Spleen (tissue), 11 donors: Measurements from ENCODE around the gene EP400. TPM values are rescaled to one million over a fixed set of nuclear protein-coding genes. Genes with fewer than 3 reads are reported as not detected.

ENCODE experiments used
- DNase-seq: peaks from one replicate; pipeline ENCODE4 v3.0.0-alpha.2; 2020
- H3K27ac ChIP-seq, 8 donors: fragments of 200-600 bp; sonication (generic) in 7 of 8; 1 replicate in 4 of 8; 2 replicates in 4 of 8; pipeline versions ENCODE4 v1.5.0 to v1.8.0; 2016 to 2021; ENCODE audit warnings: inconsistent platforms in 4 of 8, mild to moderate bottlenecking in 4 of 8, moderate library complexity in 1 of 8
- H3K27me3 ChIP-seq, 7 donors: fragments of 200-600 bp; sonication (generic) in 6 of 7; replicated peaks in 1 of 7; 1 replicate in 4 of 7; 2 replicates in 3 of 7; pipeline versions ENCODE4 v1.5.0 to v1.8.0; 2016 to 2021; ENCODE audit warnings: inconsistent platforms in 3 of 7, mild to moderate bottlenecking in 1 of 7
- H3K36me3 ChIP-seq, 6 donors: fragments of 200-600 bp; sonication (generic) in 5 of 6; 1 replicate in 4 of 6; 2 replicates in 2 of 6; pipeline versions ENCODE4 v1.5.0 to v1.8.0; 2016 to 2021; ENCODE audit warnings: inconsistent platforms in 2 of 6
- H3K4me1 ChIP-seq, 6 donors: fragments of 200-600 bp; sonication (generic) in 5 of 6; 1 replicate in 3 of 6; 2 replicates in 3 of 6; pipeline versions ENCODE4 v1.5.0 to v1.8.0; 2016 to 2021; ENCODE audit warnings: inconsistent platforms in 3 of 6
- H3K4me3 ChIP-seq, 8 donors: fragments of 200-600 bp; sonication (generic) in 7 of 8; 1 replicate in 4 of 8; 2 replicates in 4 of 8; pipeline versions ENCODE4 v1.5.0 to v1.8.0; 2016 to 2021; ENCODE audit warnings: inconsistent platforms in 4 of 8, mild to moderate bottlenecking in 4 of 8, moderate library complexity in 2 of 8
- H3K9me3 ChIP-seq, 8 donors: fragments of 200-600 bp; sonication (generic) in 7 of 8; 1 replicate in 4 of 8; 2 replicates in 4 of 8; pipeline versions ENCODE4 v1.5.0 to v1.8.0; 2016 to 2021; ENCODE audit warnings: inconsistent platforms in 4 of 8
- POLR2A ChIP-seq, 3 donors: fragments of 450-650 bp; IDR thresholded peaks; one replicate each; pipeline ENCODE4 v1.5.1; 2017; ENCODE audit warnings: antibody characterized with exemption in 3 of 3, mild to moderate bottlenecking in 1 of 3
- POLR2AphosphoS5 ChIP-seq, 3 donors: sonication (generic); formaldehyde crosslinking; IDR thresholded peaks; one replicate each; pipeline ENCODE4 v1.5.1; 2017; ENCODE audit warnings: antibody characterized with exemption in 3 of 3
- WGBS, 5 donors: extraction: QIAGEN DNeasy Blood & Tissue Kit in 3 of 5; methylation state at CpG; one replicate each; pipeline versions ENCODE4 v1.1.5 to v1.1.7; 2013 to 2018; 5-methylcytosine and 5-hydroxymethylcytosine counted together
- intact Hi-C: fragments of 100-400 bp; cut with DNase I; formaldehyde crosslinking; loops from one replicate; pipeline ENCODE4 v1.15.0; 2023; ENCODE audit warnings: low total_unique reads
- polyA plus RNA-seq, 3 donors: library from polyadenylated mRNA; stranded (reverse); fragments of 200-250 nt; gene quantifications; one replicate each; pipeline ENCODE4 v1.2.1, GENCODE V29; 2013
- total RNA-seq, 7 donors: library from RNA; depleted of rRNA in 3 of 7; stranded (reverse); fragments of >200 nt in 3 of 7; fragmentation: NEBNext Ultra II Directional in 4 of 7; extraction: Animal tissue kit (Norgen Biotek cat#: 25700) in 4 of 7; gene quantifications; one replicate each; pipeline versions ENCODE4 v1.1.0 to v1.2.1, GENCODE V29; 2016 to 2021
- TF ChIP-seq, protein P1 (sequence below), 11 experiments: fragments of 200-600 bp in 7 of 11; fragments of 450-650 bp in 4 of 11; sonication (generic) in 4 of 11; IDR thresholded peaks in 8 of 11; conservative IDR thresholded peaks in 3 of 11; 1 replicate in 7 of 11; 2 replicates in 4 of 11; pipeline versions ENCODE4 v1.4.0 to v1.8.0; 2016 to 2021; ENCODE audit warnings: antibody characterized with exemption in 11 of 11, inconsistent platforms in 4 of 11, mild to moderate bottlenecking in 1 of 11
- donor health status: healthy with polysubstance abuse.
- donor health status: DM: no; HTN: no; CAD: no; lungs with moderate emphysema.
- donor health status: DM: no; HTN: no; CAD: no.
- donor health status: Bipolar disorder and iron deficiency.
- donor health status: healthy.
- donor health status: DM: no; HTN: no; CAD: no.
- donor health status: DM: yes; HTN: yes; CAD: no.

Gene EP400
- total and polyA plus RNA-seq, 10 donors, result 11.8 to 70.2 (median 45.6) TPM

DNA sequence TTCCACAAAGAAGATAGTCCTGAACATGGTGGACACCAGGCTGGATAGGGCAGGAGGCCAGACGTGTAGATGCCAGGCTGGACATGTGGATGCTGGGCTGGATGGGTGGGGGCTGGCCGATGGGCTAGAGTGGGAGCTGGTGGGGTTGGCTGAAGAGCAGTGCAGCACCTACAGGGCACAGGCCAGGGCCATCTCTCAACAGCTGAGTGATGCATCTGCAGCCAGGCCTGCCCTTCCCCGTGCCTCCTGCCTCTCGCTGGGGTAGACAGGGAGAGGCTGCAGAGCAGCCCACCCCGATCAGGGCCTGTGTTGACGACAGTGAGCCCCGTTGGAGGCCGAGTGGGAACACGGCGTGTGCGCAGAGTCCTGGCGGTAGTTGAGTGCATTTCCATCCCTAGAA lies 39.3 kb downstream of the EP400 start:
- H3K36me3 ChIP-seq, result peaks cover 4 to 100% (median 95%) of the 10 kb centered on the region in 6 donors
- no peak for DNase-seq
- TF ChIP-seq, protein P1, sequence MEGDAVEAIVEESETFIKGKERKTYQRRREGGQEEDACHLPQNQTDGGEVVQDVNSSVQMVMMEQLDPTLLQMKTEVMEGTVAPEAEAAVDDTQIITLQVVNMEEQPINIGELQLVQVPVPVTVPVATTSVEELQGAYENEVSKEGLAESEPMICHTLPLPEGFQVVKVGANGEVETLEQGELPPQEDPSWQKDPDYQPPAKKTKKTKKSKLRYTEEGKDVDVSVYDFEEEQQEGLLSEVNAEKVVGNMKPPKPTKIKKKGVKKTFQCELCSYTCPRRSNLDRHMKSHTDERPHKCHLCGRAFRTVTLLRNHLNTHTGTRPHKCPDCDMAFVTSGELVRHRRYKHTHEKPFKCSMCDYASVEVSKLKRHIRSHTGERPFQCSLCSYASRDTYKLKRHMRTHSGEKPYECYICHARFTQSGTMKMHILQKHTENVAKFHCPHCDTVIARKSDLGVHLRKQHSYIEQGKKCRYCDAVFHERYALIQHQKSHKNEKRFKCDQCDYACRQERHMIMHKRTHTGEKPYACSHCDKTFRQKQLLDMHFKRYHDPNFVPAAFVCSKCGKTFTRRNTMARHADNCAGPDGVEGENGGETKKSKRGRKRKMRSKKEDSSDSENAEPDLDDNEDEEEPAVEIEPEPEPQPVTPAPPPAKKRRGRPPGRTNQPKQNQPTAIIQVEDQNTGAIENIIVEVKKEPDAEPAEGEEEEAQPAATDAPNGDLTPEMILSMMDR (IDR thresholded peaks at IDR 0.05 in 8 of 11, conservative IDR thresholded peaks at IDR 0.05 in 3 of 11), result no peak
- TF ChIP-seq POLR2AphosphoS5 (IDR thresholded peaks at IDR 0.05), result peak in 1 of 3 donors; percentile 27
- no peak overlapping the region for H3K27ac ChIP-seq
- H3K9me3 ChIP-seq, result no peaks in the 10 kb centered on the region
- no peaks in the 10 kb centered on the region for H3K27me3 ChIP-seq
- 85 to 95% (median 93%) methylated on average over 12 of the region's 12 CpGs for WGBS, 5 donors
- peaks cover 0 to 26% (median 0%) of the 10 kb centered on the region in 6 donors for H3K4me1 ChIP-seq
- H3K4me3 ChIP-seq, result no peak overlapping the region
- intact Hi-C loops, result no loop called here

DNA sequence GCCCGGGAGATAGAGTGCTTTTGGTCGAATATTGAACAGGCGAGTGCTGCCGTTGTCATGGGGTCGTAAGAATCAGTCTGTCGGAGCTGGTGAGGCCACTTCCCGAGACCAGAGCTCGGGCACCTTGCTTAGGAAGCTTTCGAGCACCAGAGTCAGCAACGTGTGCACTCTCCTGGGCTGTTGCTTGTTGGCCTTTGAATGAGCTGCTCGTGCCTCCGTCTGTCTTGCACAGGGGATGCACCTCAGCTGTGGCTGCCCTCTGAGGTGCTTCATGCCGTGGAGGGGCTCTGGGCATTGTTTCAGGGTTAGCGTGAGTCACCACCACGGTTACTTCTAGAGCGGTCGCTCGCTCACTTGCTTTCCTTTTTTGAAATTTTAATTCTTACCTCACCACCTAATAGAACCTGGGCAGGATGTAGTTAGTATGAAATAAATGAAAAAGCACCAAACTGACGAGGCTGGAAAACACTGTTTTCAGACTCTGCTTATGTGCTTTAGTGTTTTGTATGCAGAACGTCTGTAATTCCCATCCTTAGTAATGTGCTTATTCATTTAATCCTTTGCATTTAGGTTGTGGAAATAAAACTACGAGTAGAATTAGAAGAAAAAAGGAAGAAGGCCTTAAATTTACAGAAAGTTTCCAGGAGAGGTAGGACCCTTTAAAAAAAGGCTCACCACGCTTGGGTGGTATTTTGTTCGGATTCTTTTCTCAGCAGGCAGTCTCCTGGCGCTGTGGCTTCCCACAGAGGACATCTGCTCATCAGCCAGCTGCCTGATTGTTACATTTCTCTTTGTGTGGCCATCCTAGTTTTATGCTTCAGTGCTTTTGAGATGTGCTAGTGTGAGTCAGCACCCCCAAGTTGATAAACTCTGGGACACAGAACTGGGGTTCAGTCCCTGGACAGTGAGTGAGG lies 40.6 kb downstream of the EP400 start:
- Histone ChIP-seq H3K36me3 (peaks cover 4 to 100% (median 97%) of the 10 kb centered on the region in 6 donors), H3K27ac (no peak overlapping the region), H3K4me1 (peaks cover 0 to 16% (median 0%) of the 10 kb centered on the region in 6 donors), H3K9me3 (no peaks in the 10 kb centered on the region), H3K4me3 (no peak overlapping the region), H3K27me3 (no peaks in the 10 kb centered on the region)
- intact Hi-C loops, result no loop called here
- no peak for DNase-seq
- TF ChIP-seq POLR2A (IDR thresholded peaks at IDR 0.05), result no peak
- TF ChIP-seq, protein P1 (IDR thresholded peaks at IDR 0.05 in 8 of 11, conservative IDR thresholded peaks at IDR 0.05 in 3 of 11), result no peak
- TF ChIP-seq POLR2AphosphoS5 (IDR thresholded peaks at IDR 0.05), result no peak
- WGBS, 5 donors, result 86 to 92% (median 90%) methylated on average over 24 of the region's 24 CpGs

DNA sequence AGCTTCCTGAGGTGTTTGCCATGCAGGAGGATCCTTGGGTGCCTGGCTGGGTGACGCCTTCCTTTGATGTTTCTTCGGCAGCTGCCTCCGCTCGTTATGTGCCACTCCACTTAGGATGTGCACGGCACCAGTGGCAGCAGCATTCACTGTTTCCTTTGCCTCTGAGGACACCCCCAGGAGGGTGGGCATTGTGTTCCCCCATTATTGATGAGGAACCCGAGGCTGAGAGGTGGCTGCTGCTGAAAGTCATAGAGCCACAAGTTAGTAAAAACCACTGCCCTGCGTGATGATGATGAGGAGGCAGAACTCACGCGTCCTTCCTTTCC lies 41.2 kb downstream of the EP400 start:
- H3K27me3 ChIP-seq, result no peaks in the 10 kb centered on the region
- intact Hi-C loops, result no loop called here
- H3K27ac ChIP-seq, result no peak overlapping the region
- DNase-seq, result no peak
- no peaks in the 10 kb centered on the region for H3K9me3 ChIP-seq
- no peak overlapping the region for H3K4me3 ChIP-seq
- TF ChIP-seq POLR2AphosphoS5 (IDR thresholded peaks at IDR 0.05) (no peak), POLR2A (IDR thresholded peaks at IDR 0.05) (no peak)
- TF ChIP-seq, protein P1 (IDR thresholded peaks at IDR 0.05 in 8 of 11, conservative IDR thresholded peaks at IDR 0.05 in 3 of 11), result no peak
- WGBS, 5 donors, result 86 to 97% (median 91%) methylated on average over 9 of the region's 9 CpGs
- H3K4me1 ChIP-seq, result peaks cover 0 to 11% (median 0%) of the 10 kb centered on the region in 6 donors
- peaks cover 4 to 100% (median 95%) of the 10 kb centered on the region in 6 donors for H3K36me3 ChIP-seq

DNA sequence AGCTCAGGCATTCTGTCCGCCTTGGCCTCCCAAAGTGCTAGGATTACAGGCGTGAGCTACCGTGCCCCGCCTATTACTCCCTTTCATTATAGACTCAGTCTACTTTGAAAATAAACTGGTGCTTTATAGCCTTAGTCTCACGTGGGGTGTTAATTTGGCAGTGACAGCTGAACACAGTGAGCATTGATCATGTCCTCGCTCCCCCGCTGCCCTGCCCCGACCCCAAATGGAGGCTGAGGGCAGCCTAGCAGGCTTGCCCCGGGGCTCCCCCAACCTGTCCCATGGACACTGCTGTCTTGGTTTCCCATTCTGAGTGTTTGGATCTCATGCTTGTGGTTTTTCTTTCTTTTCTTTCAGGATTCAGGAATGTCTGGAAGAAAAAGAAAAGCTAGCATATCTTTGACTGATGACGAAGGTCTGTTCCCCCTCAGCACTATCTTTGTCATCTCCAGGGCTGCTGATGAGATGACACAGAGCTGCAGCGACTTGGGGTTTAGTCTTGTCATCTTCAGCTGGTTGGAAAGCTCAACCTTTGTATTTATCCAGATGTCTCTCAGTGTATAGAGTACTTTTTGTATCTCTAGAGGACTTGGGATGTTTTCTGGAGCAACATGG lies 42.2 kb downstream of the EP400 start:
- Histone ChIP-seq H3K27ac (no peak overlapping the region), H3K4me1 (peaks cover 0 to 1% (median 0%) of the 10 kb centered on the region in 6 donors), H3K36me3 (peaks cover 4 to 100% (median 90%) of the 10 kb centered on the region in 6 donors), H3K4me3 (no peak overlapping the region), H3K9me3 (no peaks in the 10 kb centered on the region), H3K27me3 (no peaks in the 10 kb centered on the region)
- WGBS, 5 donors, result 91 to 95% (median 93%) methylated on average over 11 of the region's 11 CpGs
- DNase-seq, result no peak
- TF ChIP-seq POLR2A (IDR thresholded peaks at IDR 0.05), result no peak
- intact Hi-C loops, result no loop called here
